Measurements from ENCODE around the gene LNX2.
A peak's percentile ranks its signal among the peaks of the same experiment; 100 is the strongest.

Gene LNX2

DNA sequence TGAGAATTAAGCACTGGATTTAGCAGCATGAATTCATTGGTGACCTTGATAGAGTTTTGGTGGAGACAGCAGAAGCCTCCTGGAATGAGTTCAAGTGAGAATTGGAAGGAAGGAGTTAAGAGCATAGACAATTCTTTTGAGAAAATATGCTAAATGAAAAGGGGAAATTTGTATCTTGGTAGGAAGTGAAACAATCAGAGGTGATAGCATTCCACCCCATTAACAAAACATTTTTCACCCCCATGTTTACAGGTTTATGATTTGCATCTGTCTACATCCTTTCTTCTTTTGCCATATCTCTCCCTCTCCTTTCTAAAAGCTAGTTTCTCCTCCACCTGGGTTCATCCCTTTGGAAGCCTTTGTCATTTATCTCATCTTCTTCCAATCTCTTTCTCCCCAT, 27.5 kb downstream of the LNX2 start:
- no peak for TF ChIP-seq EZH2phosphoT487 (IDR thresholded peaks at IDR 0.05; ENCODE audit: low read depth)
- TF ChIP-seq, protein P1, sequence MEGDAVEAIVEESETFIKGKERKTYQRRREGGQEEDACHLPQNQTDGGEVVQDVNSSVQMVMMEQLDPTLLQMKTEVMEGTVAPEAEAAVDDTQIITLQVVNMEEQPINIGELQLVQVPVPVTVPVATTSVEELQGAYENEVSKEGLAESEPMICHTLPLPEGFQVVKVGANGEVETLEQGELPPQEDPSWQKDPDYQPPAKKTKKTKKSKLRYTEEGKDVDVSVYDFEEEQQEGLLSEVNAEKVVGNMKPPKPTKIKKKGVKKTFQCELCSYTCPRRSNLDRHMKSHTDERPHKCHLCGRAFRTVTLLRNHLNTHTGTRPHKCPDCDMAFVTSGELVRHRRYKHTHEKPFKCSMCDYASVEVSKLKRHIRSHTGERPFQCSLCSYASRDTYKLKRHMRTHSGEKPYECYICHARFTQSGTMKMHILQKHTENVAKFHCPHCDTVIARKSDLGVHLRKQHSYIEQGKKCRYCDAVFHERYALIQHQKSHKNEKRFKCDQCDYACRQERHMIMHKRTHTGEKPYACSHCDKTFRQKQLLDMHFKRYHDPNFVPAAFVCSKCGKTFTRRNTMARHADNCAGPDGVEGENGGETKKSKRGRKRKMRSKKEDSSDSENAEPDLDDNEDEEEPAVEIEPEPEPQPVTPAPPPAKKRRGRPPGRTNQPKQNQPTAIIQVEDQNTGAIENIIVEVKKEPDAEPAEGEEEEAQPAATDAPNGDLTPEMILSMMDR (IDR thresholded peaks at IDR 0.05; ENCODE audit: low read depth, low read length), result no peak
- Histone ChIP-seq H3K4me3 (ENCODE audit: low read length) (peak overlapping the region; percentile 14; the same call in 1 of the 2 replicates), H3K4me2 (ENCODE audit: low read length) (peak overlapping the region; percentile 58), H3K9ac (ENCODE audit: low read length) (no peak overlapping the region), H4K20me1 (ENCODE audit: insufficient read depth, low read length) (peaks cover 55% of the 10 kb centered on the region), H3K4me1 (ENCODE audit: low read length) (peaks cover 39% of the 10 kb centered on the region), H3K9me3 (ENCODE audit: insufficient read depth, low read length) (no peaks in the 10 kb centered on the region), H3K79me2 (ENCODE audit: low read length) (peaks cover 88% of the 10 kb centered on the region), H2AFZ (ENCODE audit: low read depth, low read length) (no peak overlapping the region), H3K27me3 (ENCODE audit: low read depth, low read length) (no peaks in the 10 kb centered on the region), H3K27ac (ENCODE audit: low read length) (no peak overlapping the region; the same call in 1 of the 2 replicates), H3K36me3 (replicated peaks; ENCODE audit: low read depth, low read length) (no peaks in the 10 kb centered on the region)

DNA sequence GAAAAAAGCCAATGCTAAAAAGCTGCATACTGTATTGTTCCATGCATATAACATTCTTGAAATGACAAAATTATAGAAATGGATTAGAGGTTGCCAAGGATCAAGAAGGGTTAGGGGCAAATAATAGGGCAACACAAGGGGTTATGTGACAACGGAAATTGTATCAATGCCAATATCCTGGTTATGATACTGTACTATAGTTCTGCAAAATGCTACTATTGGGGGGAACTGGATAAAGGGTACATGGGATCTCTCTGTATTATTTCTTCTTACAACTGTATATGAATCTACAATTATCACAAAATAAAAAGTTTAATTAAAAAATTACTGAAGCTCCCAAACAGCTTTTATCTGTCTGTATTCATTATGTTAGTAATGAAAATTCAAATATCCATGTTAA, 31.9 kb downstream of the LNX2 start:
- Histone ChIP-seq H3K4me3 (ENCODE audit: low read length) (no peak overlapping the region), H3K36me3 (replicated peaks; ENCODE audit: low read depth, low read length) (no peaks in the 10 kb centered on the region), H3K27me3 (ENCODE audit: low read depth, low read length) (no peaks in the 10 kb centered on the region), H4K20me1 (ENCODE audit: insufficient read depth, low read length) (peaks cover 44% of the 10 kb centered on the region), H3K9me3 (ENCODE audit: insufficient read depth, low read length) (no peaks in the 10 kb centered on the region), H3K4me1 (ENCODE audit: low read length) (peaks cover 19% of the 10 kb centered on the region), H3K79me2 (ENCODE audit: low read length) (peaks cover 71% of the 10 kb centered on the region), H3K9ac (ENCODE audit: low read length) (no peak overlapping the region), H3K4me2 (ENCODE audit: low read length) (no peak overlapping the region), H2AFZ (ENCODE audit: low read depth, low read length) (no peak overlapping the region), H3K27ac (ENCODE audit: low read length) (no peak overlapping the region)
- TF ChIP-seq, protein P1 (IDR thresholded peaks at IDR 0.05; ENCODE audit: low read depth, low read length), result no peak
- no peak for TF ChIP-seq EZH2phosphoT487 (IDR thresholded peaks at IDR 0.05; ENCODE audit: low read depth)

DNA sequence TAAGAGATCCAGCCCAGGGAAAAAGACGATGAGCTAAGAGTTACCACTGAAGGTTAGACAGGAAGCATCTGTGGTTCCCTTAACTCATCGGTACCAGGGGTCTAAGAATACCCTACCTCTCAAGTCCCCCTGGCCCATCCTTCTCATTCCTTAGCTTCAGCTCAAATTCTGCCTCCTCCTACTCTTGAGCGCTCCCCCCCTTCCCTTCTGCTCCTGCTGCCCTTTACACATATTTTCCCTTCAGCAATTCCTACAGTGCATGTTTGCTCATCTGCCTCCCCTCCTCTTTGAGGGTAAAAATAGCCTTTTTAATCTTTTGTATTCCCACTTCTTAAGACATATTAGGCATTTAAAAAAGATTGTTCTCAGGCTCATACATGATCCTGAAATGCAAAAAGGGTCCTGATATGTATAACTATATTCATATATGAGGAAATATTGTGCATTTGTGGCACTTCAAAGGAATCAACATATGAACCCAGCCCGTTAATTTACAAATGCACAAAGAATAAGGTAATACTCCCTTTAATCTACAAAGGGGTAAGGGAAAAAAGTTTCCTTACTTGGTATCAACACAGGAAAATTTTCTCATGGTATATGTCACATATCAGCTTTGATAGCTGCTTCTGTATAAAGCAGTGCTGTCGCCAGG, 33.1 kb downstream of the LNX2 start:
- Histone ChIP-seq H3K4me3 (ENCODE audit: low read length) (no peak overlapping the region), H3K27ac (ENCODE audit: low read length) (no peak overlapping the region), H3K4me2 (ENCODE audit: low read length) (no peak overlapping the region), H2AFZ (ENCODE audit: low read depth, low read length) (no peak overlapping the region), H3K79me2 (ENCODE audit: low read length) (peaks cover 69% of the 10 kb centered on the region), H3K27me3 (ENCODE audit: low read depth, low read length) (no peaks in the 10 kb centered on the region), H3K9me3 (ENCODE audit: insufficient read depth, low read length) (no peaks in the 10 kb centered on the region), H3K36me3 (replicated peaks; ENCODE audit: low read depth, low read length) (no peaks in the 10 kb centered on the region), H3K4me1 (ENCODE audit: low read length) (peaks cover 7% of the 10 kb centered on the region), H4K20me1 (ENCODE audit: insufficient read depth, low read length) (peaks cover 33% of the 10 kb centered on the region), H3K9ac (ENCODE audit: low read length) (no peak overlapping the region)
- TF ChIP-seq, protein P1 (IDR thresholded peaks at IDR 0.05; ENCODE audit: low read depth, low read length), result no peak
- TF ChIP-seq EZH2phosphoT487 (IDR thresholded peaks at IDR 0.05; ENCODE audit: low read depth), result no peak

DNA sequence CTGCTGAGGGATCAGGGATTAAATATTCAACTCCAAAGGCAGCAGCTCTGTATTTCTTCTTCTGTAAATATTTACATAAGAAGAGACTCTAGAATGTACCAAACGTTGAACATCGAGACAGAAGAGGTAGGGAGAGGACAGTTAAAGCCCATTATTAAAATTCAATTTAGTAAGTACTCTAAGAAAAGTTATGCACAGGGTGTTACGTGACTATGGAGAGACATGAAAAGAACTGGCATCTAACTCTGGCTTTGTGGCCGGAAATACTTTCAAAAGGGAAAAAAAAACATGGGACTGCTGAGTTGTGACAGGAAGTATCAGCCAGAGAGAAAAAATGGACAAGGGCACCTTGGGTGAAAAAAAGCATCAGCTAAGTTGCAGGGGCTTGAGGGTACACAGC, 36.7 kb downstream of the LNX2 start:
- Histone ChIP-seq H3K4me2 (ENCODE audit: low read length) (no peak overlapping the region), H3K79me2 (ENCODE audit: low read length) (peaks cover 49% of the 10 kb centered on the region), H4K20me1 (ENCODE audit: insufficient read depth, low read length) (peaks cover 24% of the 10 kb centered on the region)

More for the DNA sequence above, 36.7 kb downstream of the LNX2 start:
- TF ChIP-seq, protein P1 (IDR thresholded peaks at IDR 0.05; ENCODE audit: low read depth, low read length), result no peak
- no peak for TF ChIP-seq EZH2phosphoT487 (IDR thresholded peaks at IDR 0.05; ENCODE audit: low read depth)
- no peak overlapping the region for H3K4me3 ChIP-seq (ENCODE audit: low read length)
- H3K9ac ChIP-seq (ENCODE audit: low read length), result no peak overlapping the region
- H3K36me3 ChIP-seq (replicated peaks; ENCODE audit: low read depth, low read length), result peaks cover 27% of the 10 kb centered on the region
- H3K9me3 ChIP-seq (ENCODE audit: insufficient read depth, low read length), result no peaks in the 10 kb centered on the region
- H3K4me1 ChIP-seq (ENCODE audit: low read length), result no peaks in the 10 kb centered on the region
- H2AFZ ChIP-seq (ENCODE audit: low read depth, low read length), result no peak overlapping the region
- no peaks in the 10 kb centered on the region for H3K27me3 ChIP-seq (ENCODE audit: low read depth, low read length)
- no peak overlapping the region for H3K27ac ChIP-seq (ENCODE audit: low read length)
